ENCODE measurements around the gene KNTC1. TPM values are rescaled to one million over a fixed set of nuclear protein-coding genes. Genes with fewer than 3 reads are reported as not detected.
"Not testable (repeated sequence)": the region's sequence is repeated elsewhere in the genome, so short reads cannot be mapped to it uniquely, and the experiment has no call there.

KNTC1 gene
- total RNA-seq: 16.6 and 21.7 TPM in 2 replicates

- peak; percentile 99 to 100 for DNase-seq (ENCODE audit: low read depth in 2 of 2)
These were observed at the start of gene KNTC1, which contains the start of gene RSRC2 for GRCh38 chr12:122526683-122527477. KNTC1 (plus strand) TSS chr12:122527249; CDS start chr12:122530064, 2,815 bp downstream. RSRC2 (minus strand) TSS chr12:122526936; CDS start chr12:122526853, 83 bp downstream.

GRCh38 chr12:122480753-122481152, 46.3 kb upstream of the KNTC1 start:
- DNase-seq (ENCODE audit: low read depth in 2 of 2): no peak

DNA sequence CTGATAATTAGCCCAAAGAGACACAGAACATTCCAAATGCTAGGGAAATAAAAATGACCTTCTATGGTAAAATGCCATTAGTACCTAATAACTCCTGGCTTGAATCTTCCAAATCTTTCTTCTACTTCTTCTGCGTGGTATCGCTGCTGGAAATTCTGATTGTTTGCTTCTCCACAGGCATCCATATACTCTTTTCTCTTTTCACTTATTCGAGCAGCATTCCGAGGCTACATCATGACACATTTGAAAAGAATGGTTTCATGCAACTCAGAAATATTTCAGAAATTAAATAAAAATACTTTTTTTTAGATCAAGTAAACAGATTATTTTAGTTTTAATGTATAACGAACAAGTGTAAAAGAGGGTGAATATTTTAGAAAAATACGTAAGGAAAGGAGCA, 45.2 kb upstream of the KNTC1 start:
- no peak for DNase-seq (ENCODE audit: low read depth in 2 of 2)

DNA sequence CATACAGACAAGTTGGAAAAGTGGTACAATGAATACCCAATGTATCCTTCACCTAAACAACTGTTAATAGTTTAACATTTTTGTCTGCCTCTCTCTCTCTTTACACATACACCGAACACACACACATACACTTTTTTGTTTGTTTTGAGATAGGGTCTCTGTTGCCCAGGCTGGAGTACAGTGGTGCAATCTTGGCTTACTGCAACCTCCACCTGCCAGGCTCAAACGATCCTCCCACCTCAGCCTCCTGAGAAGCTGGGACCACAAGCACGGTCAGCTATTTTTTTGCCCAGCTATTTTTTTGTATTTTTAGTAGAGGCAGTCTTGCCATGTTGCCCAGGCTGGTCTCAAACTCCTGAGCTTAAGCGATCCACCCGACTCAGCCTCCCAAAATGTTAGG, 43.1 kb upstream of the KNTC1 start:
- no peak for DNase-seq (ENCODE audit: low read depth in 2 of 2)

DNA sequence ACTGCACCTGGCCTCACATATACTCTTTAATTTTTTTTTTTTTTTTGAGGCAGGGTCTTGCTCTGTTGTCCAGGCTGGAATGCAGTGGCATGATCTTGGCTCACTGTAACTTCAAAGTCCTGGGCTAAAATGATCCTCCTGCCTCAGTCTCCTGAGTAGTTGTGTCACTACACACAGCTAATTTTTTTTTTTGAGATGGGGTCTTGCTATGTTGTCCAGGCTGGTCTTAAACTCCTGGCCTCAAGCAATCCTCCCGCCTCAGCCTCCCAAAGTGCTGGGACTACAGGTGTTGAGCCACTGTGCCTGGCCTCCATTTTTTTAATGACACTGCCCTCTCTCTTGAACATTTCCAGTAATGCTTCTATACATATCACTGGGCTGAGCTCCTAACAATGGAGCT, 42.7 kb upstream of the KNTC1 start:
- not testable (repeated sequence) for DNase-seq (ENCODE audit: low read depth in 2 of 2)

DNA sequence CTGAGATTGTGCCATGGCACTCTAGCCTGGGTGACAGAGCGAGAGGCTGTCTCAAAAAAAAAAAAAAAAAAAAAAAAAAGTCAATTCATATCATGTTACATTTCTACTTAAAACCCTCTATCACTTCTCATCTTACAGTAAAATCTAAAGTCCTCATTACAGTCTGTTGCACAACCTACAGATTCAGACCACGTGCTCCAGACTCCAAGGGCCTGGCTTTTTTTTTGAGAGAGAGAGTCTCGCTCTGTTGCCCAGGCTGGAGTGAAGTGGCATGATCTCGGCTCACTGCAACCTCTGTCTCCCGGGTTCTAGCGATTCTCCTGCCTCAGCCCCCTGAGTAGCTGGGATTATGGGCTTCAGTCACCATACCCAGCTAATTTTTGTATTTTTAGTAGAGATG, 40.7 kb upstream of the KNTC1 start:
- DNase-seq (ENCODE audit: low read depth in 2 of 2): not testable (repeated sequence)

DNA sequence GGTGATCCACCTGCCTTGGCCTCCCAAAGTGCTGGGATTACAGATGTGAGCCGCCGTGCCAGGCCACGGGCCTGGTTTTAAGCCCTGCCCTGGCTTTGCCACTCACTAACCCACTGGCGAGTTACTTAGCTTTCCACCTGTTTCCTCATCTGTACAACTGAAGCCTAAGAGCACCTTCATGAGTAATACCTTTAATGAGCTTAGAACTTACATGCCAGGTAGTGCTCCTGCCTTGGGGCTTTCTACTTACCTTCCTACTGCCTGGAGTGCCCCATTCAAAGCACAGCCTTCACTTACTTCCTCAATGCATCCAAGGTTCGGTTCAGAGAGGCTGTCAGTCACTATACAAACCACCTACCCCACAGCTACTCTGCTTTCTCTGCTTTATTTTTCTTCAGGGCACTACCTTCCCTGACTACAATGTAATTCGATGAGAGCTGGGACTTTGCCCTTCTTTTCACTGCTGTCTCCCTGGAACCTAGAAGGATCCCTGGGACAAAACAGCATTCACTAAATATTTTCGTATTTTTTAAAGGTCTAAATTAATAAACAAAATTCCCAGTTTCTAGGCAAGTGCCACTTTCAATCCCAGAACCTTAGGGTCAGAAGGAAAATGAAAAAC, 40.1 kb upstream of the KNTC1 start:
- no peak for DNase-seq (ENCODE audit: low read depth in 2 of 2)

DNA sequence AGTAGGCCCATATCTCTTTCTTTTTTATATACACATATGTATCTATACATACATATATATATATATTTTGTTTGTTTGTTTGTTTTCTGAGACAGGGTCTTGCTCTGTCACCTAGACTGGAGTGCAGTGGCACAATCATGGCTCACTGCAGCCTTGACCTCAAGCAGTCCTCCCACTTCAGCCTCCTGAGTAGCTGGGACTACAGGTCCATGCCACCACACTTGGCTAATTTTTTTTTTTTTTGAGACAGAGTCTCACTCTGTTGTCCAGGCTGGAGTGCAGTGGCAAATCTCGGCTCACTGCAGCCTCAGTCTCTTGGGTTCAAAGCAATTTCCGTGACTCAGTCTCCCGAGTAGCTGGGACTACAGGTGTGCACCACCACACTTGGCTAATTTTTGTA, 39.2 kb upstream of the KNTC1 start:
- DNase-seq (ENCODE audit: low read depth in 2 of 2): not testable (repeated sequence)

DNA sequence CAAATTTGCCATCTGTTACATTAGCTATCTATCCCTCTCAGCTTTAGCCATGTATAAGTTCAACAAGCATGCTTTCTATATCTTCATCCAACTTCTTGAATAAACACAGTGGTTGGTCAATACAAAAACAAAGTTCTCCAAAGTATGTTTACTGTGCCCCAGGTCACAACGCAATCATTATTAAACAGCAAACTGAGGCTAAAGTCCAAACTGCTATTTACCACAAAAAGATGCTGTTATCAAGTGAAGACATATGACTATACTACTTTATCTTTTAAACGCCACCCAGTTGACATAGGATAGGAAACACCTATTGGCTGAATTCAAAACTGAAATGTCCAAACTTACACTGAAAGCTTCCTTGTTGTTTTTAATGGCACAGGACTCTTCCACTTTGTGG, 38.0 kb upstream of the KNTC1 start:
- no peak for DNase-seq (ENCODE audit: low read depth in 2 of 2)

GRCh38 chr12:122491991-122492390, 35.1 kb upstream of the KNTC1 start:
- no peak for DNase-seq (ENCODE audit: low read depth in 2 of 2)

DNA sequence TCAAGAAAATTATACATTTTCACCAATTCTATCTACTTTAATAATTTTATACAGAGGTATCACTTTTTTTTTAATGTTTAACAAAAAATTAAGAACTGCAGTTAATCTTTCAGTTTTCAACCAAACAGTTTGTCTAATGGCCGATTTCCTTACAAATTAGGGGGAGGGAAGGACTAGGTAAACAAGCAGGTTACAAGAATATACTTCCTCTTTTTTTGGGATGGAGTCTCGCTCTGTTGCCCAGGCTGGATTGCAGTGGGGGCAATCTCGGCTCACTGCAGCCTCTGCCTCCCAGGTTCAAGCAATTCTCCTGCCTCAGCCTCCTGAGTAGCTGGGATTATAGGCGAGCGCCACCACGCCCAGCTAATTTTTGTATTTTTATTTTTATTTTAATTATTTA, 33.8 kb upstream of the KNTC1 start:
- DNase-seq (ENCODE audit: low read depth in 2 of 2): not testable (repeated sequence)

GRCh38 chr12:122495258-122495657, 31.8 kb upstream of the KNTC1 start:
- no peak for DNase-seq (ENCODE audit: low read depth in 2 of 2)

- DNase-seq (ENCODE audit: low read depth in 2 of 2): peak; percentile 60 to 75
These were observed 26.9 kb upstream of the KNTC1 start for GRCh38 chr12:122499991-122500684.

DNA sequence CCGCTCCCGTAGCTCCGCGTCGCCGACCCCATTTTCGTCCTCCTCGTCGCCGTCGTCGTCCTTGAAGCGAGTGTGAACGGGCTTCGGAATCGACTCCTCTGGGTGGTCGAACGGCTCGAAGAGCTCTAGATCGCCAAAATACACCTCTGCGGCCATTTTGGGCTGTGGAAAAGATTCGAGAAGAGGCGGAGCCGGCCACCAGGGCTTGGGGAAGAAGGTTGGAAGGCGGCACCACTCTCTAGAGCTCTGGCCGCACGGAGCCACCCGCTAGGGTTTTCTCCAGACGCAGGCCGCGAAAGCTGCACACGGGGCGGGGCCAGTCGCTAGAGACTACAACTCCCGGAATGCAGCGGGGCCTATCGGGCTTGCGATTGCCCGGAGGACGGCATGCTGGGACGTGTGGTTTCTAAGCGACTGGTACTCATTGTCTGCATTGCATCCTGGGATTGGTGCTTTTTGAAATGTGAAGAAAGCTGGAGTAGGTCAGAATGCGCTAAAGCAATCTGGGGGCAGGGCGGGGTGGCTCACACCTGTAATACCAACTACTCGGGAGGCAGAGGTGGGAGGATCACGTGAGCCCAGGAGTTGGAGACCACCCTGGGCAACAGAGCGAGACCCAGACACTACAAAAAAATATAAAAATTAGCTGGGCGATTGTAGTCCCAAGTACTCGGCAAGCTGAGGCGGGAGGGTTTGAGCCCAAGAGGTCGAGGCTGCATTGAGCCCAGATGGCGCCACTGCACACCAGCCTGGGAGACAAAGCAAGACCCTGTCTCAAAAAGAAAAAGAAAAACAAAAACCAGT, 26.2 kb upstream of the KNTC1 start, which contains the start of gene ZCCHC8:
Gene ZCCHC8 (minus strand): TSS at position 248 of the 804 bp plus-strand sequence. CDS start 92 bp downstream, at position 156.
- peak; percentile 88 to 98 for DNase-seq (ENCODE audit: low read depth in 2 of 2)

- no peak for DNase-seq (ENCODE audit: low read depth in 2 of 2)
These were observed 25.5 kb upstream of the KNTC1 start for GRCh38 chr12:122501489-122501989.

DNA sequence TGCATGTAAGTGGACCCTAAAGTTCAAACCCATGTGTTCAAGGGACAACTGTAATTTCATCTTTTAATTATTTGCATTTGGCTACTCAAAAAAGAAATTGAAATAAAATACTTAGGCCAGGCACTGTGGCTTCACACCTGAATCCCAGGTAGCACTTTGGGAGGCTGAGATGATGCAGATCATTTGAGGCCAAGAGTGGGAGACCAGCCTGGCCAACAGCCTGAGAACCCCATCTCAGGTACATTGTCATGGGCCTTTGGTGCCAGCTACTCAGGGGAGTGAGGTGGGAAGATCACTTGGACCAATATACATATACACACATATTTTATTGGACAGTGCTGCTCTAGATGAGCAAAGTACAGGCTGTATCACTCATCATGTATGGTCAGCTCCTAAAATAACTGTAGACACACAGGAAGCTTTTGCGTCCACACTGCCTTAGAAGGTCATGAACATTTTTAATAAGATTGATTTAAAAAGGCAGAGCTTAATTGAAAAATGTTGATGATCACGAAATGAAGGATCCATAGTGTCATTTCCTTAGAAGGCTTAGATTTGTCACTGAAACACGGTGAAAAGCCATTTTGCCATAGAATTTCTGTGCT, 23.8 kb upstream of the KNTC1 start:
- no peak for DNase-seq (ENCODE audit: low read depth in 2 of 2)

- no peak for DNase-seq (ENCODE audit: low read depth in 2 of 2)
These were observed 23.1 kb upstream of the KNTC1 start for GRCh38 chr12:122503783-122504590.

- DNase-seq (ENCODE audit: low read depth in 2 of 2): no peak
These were observed 21.5 kb upstream of the KNTC1 start for GRCh38 chr12:122505419-122506051.

GRCh38 chr12:122506393-122506938, 20.6 kb upstream of the KNTC1 start:
- DNase-seq (ENCODE audit: low read depth in 2 of 2): no peak
